Panc1 (cell line): ENCODE results near the gene MYO1H.

ENCODE experiments used
- CTCF ChIP-seq: fragments of 450-650 bp; IDR thresholded peaks from 2 replicates; pipeline ENCODE4 v1.5.1; 2017; ENCODE audit warnings: mild to moderate bottlenecking
- POLR2AphosphoS5 ChIP-seq: IDR thresholded peaks from 2 replicates; pipeline ENCODE4 v1.6.1; 2012; ENCODE audit warnings: mild to moderate bottlenecking, low read depth, low read length, moderate library complexity
- REST ChIP-seq, 2 experiments: IDR thresholded peaks; 2 replicates each; pipeline ENCODE4 v1.6.1; 2011 to 2012; ENCODE audit warnings: low read depth in 2 of 2, control low read depth in 1 of 2, low read length in 1 of 2, mild to moderate bottlenecking in 1 of 2, moderate library complexity in 1 of 2; ENCODE audit not compliant: insufficient read depth in 1 of 2
- SIN3A ChIP-seq: IDR thresholded peaks from 2 replicates; pipeline ENCODE4 v1.6.1; 2012; ENCODE audit warnings: low read depth, mild to moderate bottlenecking, low read length, moderate library complexity, borderline replicate concordance; ENCODE audit not compliant: insufficient read depth

DNA sequence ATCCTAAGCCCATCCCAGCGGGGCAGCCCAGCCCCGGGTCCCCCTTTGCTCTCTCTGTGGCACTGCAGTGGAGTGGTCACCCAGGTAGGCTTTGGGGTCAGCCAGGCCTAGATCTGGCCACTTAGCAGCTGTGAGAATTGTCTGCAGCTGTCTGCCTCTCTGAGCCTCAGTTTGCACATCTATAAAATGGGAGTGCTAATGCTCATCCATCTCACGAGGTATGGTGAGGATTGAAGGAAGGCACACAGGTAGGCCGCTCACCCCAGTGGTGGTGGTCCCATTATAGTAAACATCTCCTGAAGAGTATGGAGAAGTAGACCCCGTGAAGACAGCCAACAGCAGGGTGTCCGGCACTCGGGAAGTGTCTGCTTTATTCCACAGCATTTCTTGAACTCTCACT is 47.9 kb upstream of the MYO1H start:
- no peak for TF ChIP-seq CTCF
- TF ChIP-seq REST (IDR thresholded peaks at IDR 0.05; ENCODE audit: insufficient read depth in 1 of 2, low read depth in 2 of 2, low read length in 1 of 2), result no peak
- no peak for TF ChIP-seq POLR2AphosphoS5
- no peak for TF ChIP-seq SIN3A
